GM23248 (cell line): ENCODE results near the gene RUBCNL. TPM values are rescaled to one million over a fixed set of nuclear protein-coding genes. Genes with fewer than 3 reads are reported as not detected.

Experiments
- DNase-seq: peaks from one replicate; pipeline ENCODE4 v3.0.0-alpha.2; 2015
- H2AFZ ChIP-seq: fragments of 200-600 bp; sonication (generic); 2 replicates; pipeline ENCODE4 v1.6.1; 2016; ENCODE audit warnings: antibody characterized with exemption
- H3F3A ChIP-seq: fragments of 200-600 bp; sonication (generic); 2 replicates; pipeline ENCODE4 v1.6.1; 2016; ENCODE audit warnings: mild to moderate bottlenecking, antibody characterized with exemption, mixed run types; ENCODE audit not compliant: insufficient read depth
- H3K27ac ChIP-seq: fragments of 200-600 bp; sonication (generic); 2 replicates; pipeline ENCODE4 v1.5.1; 2016; ENCODE audit warnings: mild to moderate bottlenecking
- H3K27me3 ChIP-seq: fragments of 200-600 bp; sonication (generic); replicated peaks from 2 replicates; pipeline ENCODE4 v1.6.1; 2016; ENCODE audit warnings: mild to moderate bottlenecking; ENCODE audit not compliant: insufficient read depth
- H3K36me3 ChIP-seq: fragments of 200-600 bp; sonication (generic); 2 replicates; pipeline ENCODE4 v1.6.1; 2016; ENCODE audit warnings: low read depth, mild to moderate bottlenecking
- H3K4me1 ChIP-seq: fragments of 200-600 bp; sonication (generic); 2 replicates; pipeline ENCODE4 v1.6.1; 2016; ENCODE audit warnings: mild to moderate bottlenecking; ENCODE audit not compliant: insufficient read depth
- H3K4me2 ChIP-seq: fragments of 200-600 bp; sonication (generic); one replicate; pipeline ENCODE4 v1.6.1; 2016; ENCODE audit warnings: mild to moderate bottlenecking; ENCODE audit not compliant: unreplicated experiment
- H3K4me3 ChIP-seq: fragments of 200-600 bp; sonication (generic); 2 replicates; pipeline ENCODE4 v1.5.1; 2016; ENCODE audit warnings: mild to moderate bottlenecking
- H3K79me2 ChIP-seq: fragments of 200-600 bp; sonication (generic); 2 replicates; pipeline ENCODE4 v1.6.1; 2016; ENCODE audit warnings: mild to moderate bottlenecking; ENCODE audit not compliant: insufficient read depth
- H3K9ac ChIP-seq: fragments of 200-600 bp; sonication (generic); 2 replicates; pipeline ENCODE4 v1.6.1; 2016; ENCODE audit warnings: mild to moderate bottlenecking
- H3K9me2 ChIP-seq: fragments of 200-600 bp; sonication (generic); 2 replicates; pipeline ENCODE4 v1.6.1; 2016; ENCODE audit warnings: mixed run types, mild to moderate bottlenecking, moderate library complexity; ENCODE audit not compliant: insufficient read depth
- H3K9me3 ChIP-seq: fragments of 200-600 bp; sonication (generic); one replicate; pipeline ENCODE4 v1.6.1; 2017; ENCODE audit warnings: low read depth
- H4K20me1 ChIP-seq: fragments of 200-600 bp; sonication (generic); 2 replicates; pipeline ENCODE4 v1.6.0; 2016; ENCODE audit not compliant: insufficient read depth
- EZH2 ChIP-seq: fragments of 200-600 bp; sonication (generic); IDR thresholded peaks from 2 replicates; pipeline ENCODE4 v1.6.1; 2018; ENCODE audit warnings: antibody characterized with exemption, mild to moderate bottlenecking; ENCODE audit not compliant: insufficient read depth, poor library complexity, severe bottlenecking
- EZH2phosphoT487 ChIP-seq: fragments of 200-600 bp; sonication (generic); IDR thresholded peaks from 2 replicates; pipeline ENCODE4 v1.6.1; 2018; ENCODE audit warnings: antibody characterized with exemption, moderate library complexity, mild to moderate bottlenecking, low read depth; ENCODE audit not compliant: insufficient read depth
- WGBS, 2 experiments: methylation state at CpG; one replicate each; pipeline ENCODE4 v1.1.6; 2015 to 2017; ENCODE audit warnings: low lambda C conversion rate in 2 of 2, low coverage in 1 of 2; ENCODE audit errors: missing lambda C conversion rate in 2 of 2; 5-methylcytosine and 5-hydroxymethylcytosine counted together
- in situ Hi-C: fragments of 300-500 bp; cut with MboI; formaldehyde crosslinking; loops from 2 replicates; pipeline ENCODE4 v1.15.0; 2020
- polyA plus RNA-seq: library from polyadenylated mRNA; unstranded; fragments of >200 nt; fragmentation: Nextera tagmentation; extraction: Ambion mirVana; gene quantifications from 2 replicates; pipeline ENCODE4 v1.2.1, GENCODE V29; 2016
- total RNA-seq: library from RNA; depleted of rRNA; stranded (reverse); fragments of >200 nt; shearing (Covaris generic); gene quantifications from 2 replicates; pipeline ENCODE4 v1.2.3, GENCODE V29; 2014

RUBCNL gene
- total and polyA plus RNA-seq, 2 experiments from 2014 or later: 1.1 to 2.1 TPM

DNA sequence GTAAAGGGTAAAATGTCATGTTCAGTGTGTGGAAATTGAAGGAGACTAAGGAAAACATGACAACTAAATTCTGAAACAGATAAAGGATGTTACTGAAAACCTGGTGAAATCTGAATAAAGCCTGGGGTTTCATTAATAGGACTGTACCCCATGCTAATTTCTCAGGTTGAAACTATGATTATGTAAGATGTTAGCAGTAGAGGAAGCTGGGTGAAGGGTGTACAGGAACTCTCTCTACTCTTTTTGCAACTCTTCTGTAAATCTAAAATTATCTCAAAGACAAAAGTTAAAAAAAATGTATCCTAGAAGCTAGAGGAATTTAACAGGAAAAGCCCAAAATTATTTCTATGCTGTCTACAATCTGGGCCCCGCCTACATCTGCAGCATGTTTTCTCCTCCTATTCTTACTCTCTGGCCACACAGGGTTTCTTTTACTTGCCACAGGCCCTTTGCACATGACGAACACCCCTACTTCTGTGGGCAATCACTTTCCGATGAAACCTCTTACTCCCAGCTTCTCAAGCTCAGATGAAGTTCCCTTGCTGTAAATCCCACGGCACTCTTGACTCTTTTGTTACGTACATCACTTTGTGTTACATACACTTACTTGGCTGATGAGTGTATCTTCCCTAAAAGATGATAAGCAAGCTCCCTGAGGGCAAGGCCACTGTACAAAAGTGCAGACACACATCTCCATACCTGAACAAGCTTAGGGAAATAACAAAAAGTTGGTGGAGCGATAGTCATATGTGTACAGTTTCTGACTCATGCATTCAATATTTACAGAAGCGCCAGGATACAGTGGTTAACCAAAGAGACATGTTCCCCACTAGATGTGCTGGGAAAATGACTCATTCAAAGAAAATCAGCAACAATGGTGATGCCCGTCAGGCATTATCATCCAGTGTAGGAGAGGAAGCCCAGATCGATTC, 32.6 kb downstream of the RUBCNL start:
- TF ChIP-seq EZH2: no peak
- TF ChIP-seq EZH2phosphoT487: no peak
- H3F3A ChIP-seq: peaks cover 31% of the 10 kb centered on the region
- no peaks in the 10 kb centered on the region for H3K79me2 ChIP-seq
- H2AFZ ChIP-seq: peak overlapping the region; percentile 70
- H3K27me3 ChIP-seq: no peaks in the 10 kb centered on the region
- H3K4me2 ChIP-seq: peak overlapping the region; percentile 83
- H3K9ac ChIP-seq: peak overlapping the region; percentile 76
- H3K27ac ChIP-seq: peak overlapping the region; percentile 98
- H3K4me3 ChIP-seq: peak overlapping the region; percentile 49
- no peaks in the 10 kb centered on the region for H3K36me3 ChIP-seq
- in situ Hi-C loops: no loop called here
- WGBS, 2 experiments: 42 to 45% methylated on average over 9 of the region's 9 CpGs
- H3K9me3 ChIP-seq: no peaks in the 10 kb centered on the region
- DNase-seq: peak; percentile 97
- no peaks in the 10 kb centered on the region for H4K20me1 ChIP-seq
- H3K9me2 ChIP-seq: no peaks in the 10 kb centered on the region
- H3K4me1 ChIP-seq: peaks cover 22% of the 10 kb centered on the region

DNA sequence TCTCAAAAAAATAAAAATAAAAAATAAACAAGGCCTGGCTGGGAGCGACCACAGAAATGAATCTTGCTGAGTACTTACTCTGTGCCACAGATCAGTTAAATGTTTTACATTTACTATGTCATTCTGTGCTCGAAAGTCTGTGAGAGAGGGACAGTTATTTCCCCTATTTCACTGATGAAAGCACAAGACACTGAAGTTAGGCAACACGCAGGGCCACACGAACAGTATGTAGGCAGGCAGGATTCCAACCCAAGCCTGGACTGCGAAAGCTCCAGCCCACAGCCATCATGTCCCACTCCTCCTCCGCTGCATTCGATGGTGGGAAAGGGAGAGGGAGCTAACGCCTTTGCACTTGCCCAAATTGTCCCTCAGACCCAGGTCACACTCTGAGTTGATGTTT, 34.2 kb downstream of the RUBCNL start:
- DNase-seq: no peak
- Histone ChIP-seq H3K9ac (no peak overlapping the region), H3F3A (peaks cover 34% of the 10 kb centered on the region), H3K27ac (no peak overlapping the region), H3K4me1 (peaks cover 15% of the 10 kb centered on the region), H4K20me1 (no peaks in the 10 kb centered on the region), H3K9me3 (no peaks in the 10 kb centered on the region), H3K4me3 (no peak overlapping the region), H2AFZ (no peak overlapping the region), H3K36me3 (no peaks in the 10 kb centered on the region), H3K4me2 (no peak overlapping the region), H3K79me2 (no peaks in the 10 kb centered on the region), H3K9me2 (no peaks in the 10 kb centered on the region), H3K27me3 (no peaks in the 10 kb centered on the region)
- WGBS, 2 experiments: 97 to 98% methylated on average over 8 of the region's 8 CpGs
- TF ChIP-seq EZH2: no peak
- no peak for TF ChIP-seq EZH2phosphoT487
- in situ Hi-C loops: no loop called here

DNA sequence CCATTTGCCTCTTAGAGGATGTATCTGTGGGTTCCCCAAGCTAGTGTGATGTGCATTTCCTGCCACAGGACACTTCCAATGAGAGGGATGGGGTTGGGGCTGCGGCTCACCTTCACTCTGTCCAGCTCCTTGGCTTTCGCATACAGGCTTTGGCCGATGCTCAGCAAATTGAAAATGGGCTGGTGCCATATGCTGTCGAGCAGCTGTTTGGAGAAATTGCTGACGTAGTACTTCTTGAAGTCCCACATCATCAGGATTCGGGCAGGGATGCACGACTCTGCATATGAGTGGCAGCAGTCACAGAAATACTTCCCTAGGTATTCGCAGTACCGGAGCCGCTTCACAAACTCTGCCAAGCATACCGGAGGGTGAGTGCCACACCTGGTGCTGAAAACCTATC, 37.0 kb downstream of the RUBCNL start:
- H3K9me2 ChIP-seq: no peaks in the 10 kb centered on the region
- H3K27ac ChIP-seq: no peak overlapping the region
- 93 to 97% methylated on average over 11 of the region's 11 CpGs for WGBS, 2 experiments
- in situ Hi-C loops: no loop called here
- no peaks in the 10 kb centered on the region for H3K79me2 ChIP-seq
- no peak overlapping the region for H3K4me3 ChIP-seq
- no peaks in the 10 kb centered on the region for H3K27me3 ChIP-seq
- no peak for DNase-seq
- no peak overlapping the region for H3K9ac ChIP-seq
- H3K9me3 ChIP-seq: no peaks in the 10 kb centered on the region
- no peak for TF ChIP-seq EZH2phosphoT487
- no peak for TF ChIP-seq EZH2
- no peak overlapping the region for H3K4me2 ChIP-seq
- no peaks in the 10 kb centered on the region for H4K20me1 ChIP-seq
- peaks cover 19% of the 10 kb centered on the region for H3F3A ChIP-seq
- H2AFZ ChIP-seq: no peak overlapping the region
- no peaks in the 10 kb centered on the region for H3K36me3 ChIP-seq
- H3K4me1 ChIP-seq: peaks cover 5% of the 10 kb centered on the region

DNA sequence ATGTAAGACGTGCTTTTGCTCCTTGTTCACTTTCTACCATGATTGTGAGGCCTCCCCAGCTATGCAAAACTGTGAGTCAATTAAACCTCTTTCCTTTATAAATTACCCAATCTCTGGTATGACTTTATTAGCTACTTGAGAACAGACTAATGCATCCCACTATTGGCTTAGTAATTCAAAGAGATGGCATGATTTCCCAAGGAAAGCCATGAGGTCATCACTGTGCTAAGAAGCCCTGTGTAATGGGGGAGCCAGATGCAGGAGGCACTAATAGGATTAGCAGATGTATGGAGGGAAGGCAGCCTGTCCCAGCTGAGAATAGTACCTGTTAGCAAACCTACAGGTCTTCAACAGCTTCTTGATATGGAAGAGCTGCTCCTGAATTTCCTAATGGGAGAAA, 38.1 kb downstream of the RUBCNL start:
- H3K36me3 ChIP-seq: no peaks in the 10 kb centered on the region
- in situ Hi-C loops: no loop called here
- DNase-seq: peak; percentile 64
- no peak for TF ChIP-seq EZH2phosphoT487
- no peak for TF ChIP-seq EZH2
- WGBS, 2 experiments: 96 to 100% methylated on average over 1 of the region's 1 CpG
- no peaks in the 10 kb centered on the region for H3K4me1 ChIP-seq
- peaks cover 11% of the 10 kb centered on the region; the same call in 1 of the 2 replicates for H3F3A ChIP-seq
- H3K27me3 ChIP-seq: no peaks in the 10 kb centered on the region
- no peak overlapping the region for H3K4me2 ChIP-seq
- no peaks in the 10 kb centered on the region for H3K79me2 ChIP-seq
- H3K4me3 ChIP-seq: no peak overlapping the region
- no peak overlapping the region for H2AFZ ChIP-seq
- H3K27ac ChIP-seq: no peak overlapping the region
- no peak overlapping the region for H3K9ac ChIP-seq
- no peaks in the 10 kb centered on the region for H4K20me1 ChIP-seq
- no peaks in the 10 kb centered on the region for H3K9me3 ChIP-seq
- no peaks in the 10 kb centered on the region for H3K9me2 ChIP-seq

DNA sequence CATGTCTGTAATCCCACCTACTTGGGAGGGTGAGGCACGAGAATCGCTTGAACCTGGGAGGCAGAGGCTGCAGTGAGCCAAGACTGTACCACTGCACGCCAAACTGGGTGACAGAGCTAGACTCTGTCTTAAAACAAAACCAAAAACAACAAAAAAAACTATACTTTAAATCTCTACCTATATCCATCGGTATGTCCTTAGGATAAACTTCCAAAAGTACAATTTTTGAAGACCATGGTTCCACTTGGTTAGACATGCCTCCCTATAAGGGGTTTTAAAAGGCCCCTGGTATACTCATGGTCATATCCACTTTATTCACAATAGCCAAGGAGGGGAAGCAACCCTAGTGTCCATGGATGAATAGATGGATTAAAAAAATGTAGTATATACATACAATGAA, 39.8 kb downstream of the RUBCNL start:
- H3K9me2 ChIP-seq: no peaks in the 10 kb centered on the region
- no peak overlapping the region for H3K4me2 ChIP-seq
- TF ChIP-seq EZH2 (no peak), EZH2phosphoT487 (no peak)
- no peak for DNase-seq
- in situ Hi-C loops: no loop called here
- H3K4me3 ChIP-seq: no peak overlapping the region
- H3K9ac ChIP-seq: no peak overlapping the region
- no peaks in the 10 kb centered on the region for H3K4me1 ChIP-seq
- H3K79me2 ChIP-seq: no peaks in the 10 kb centered on the region
- H3K27ac ChIP-seq: no peak overlapping the region
- no peaks in the 10 kb centered on the region for H3K27me3 ChIP-seq
- H2AFZ ChIP-seq: no peak overlapping the region
- WGBS, 2 experiments: 93 to 94% methylated on average over 4 of the region's 4 CpGs
- no peaks in the 10 kb centered on the region for H3K36me3 ChIP-seq
- H3K9me3 ChIP-seq: no peaks in the 10 kb centered on the region
- no peaks in the 10 kb centered on the region for H4K20me1 ChIP-seq
- H3F3A ChIP-seq: 0 out of 2 replicates have a peak, but pooled peaks cover 6% of the 10 kb centered on the region
